Natural killer cell (primary cell): Measurements from ENCODE around the gene ZBTB44. TPM values are rescaled to one million over a fixed set of nuclear protein-coding genes. Genes with fewer than 3 reads are reported as not detected.

Experiments
- ATAC-seq, 3 donors: fragments of 150-1000 bp in 2 of 3; fragments of 200-7000 bp in 1 of 3; cut with Tn5 transposase; 1 replicate in 1 of 3; 2 replicates in 2 of 3; pipeline ENCODE4 v1.10.0; 2021; ENCODE audit warnings: mild to moderate bottlenecking in 2 of 3, moderate library complexity in 2 of 3
- DNase-seq, 2 donors: peaks; one replicate each; pipeline versions ENCODE4 v3.0.0 to v3.0.0-alpha.2; 2013 to 2021; ENCODE audit warnings: mixed read lengths in 1 of 2
- H3K27ac ChIP-seq: one replicate; pipeline ENCODE4 v1.5.1; 2013; ENCODE audit warnings: mild to moderate bottlenecking, low read length
- H3K27me3 ChIP-seq: one replicate; pipeline ENCODE4 v1.6.1; 2013; ENCODE audit warnings: low read length; ENCODE audit not compliant: control insufficient read depth, insufficient read depth
- H3K36me3 ChIP-seq: one replicate; pipeline ENCODE4 v1.6.1; 2013; ENCODE audit warnings: low read length; ENCODE audit not compliant: control insufficient read depth, insufficient read depth
- H3K4me1 ChIP-seq: one replicate; pipeline ENCODE4 v1.6.1; 2013; ENCODE audit warnings: low read length; ENCODE audit not compliant: control insufficient read depth, insufficient read depth
- H3K4me3 ChIP-seq: one replicate; pipeline ENCODE4 v1.5.1; 2013; ENCODE audit warnings: low read length
- H3K9me3 ChIP-seq: one replicate; pipeline ENCODE4 v1.6.1; 2013; ENCODE audit warnings: low read length; ENCODE audit not compliant: control insufficient read depth, insufficient read depth
- H3K27ac Mint-ChIP-seq, 2 donors: one replicate each; pipeline ENCODE4 v1.8.0; 2022; ENCODE audit warnings: mild to moderate bottlenecking in 2 of 2, mixed read lengths in 2 of 2, moderate library complexity in 1 of 2
- H3K27me3 Mint-ChIP-seq, 2 donors: one replicate each; pipeline ENCODE4 v1.8.0; 2022; ENCODE audit warnings: low read depth in 2 of 2, mixed read lengths in 2 of 2
- H3K36me3 Mint-ChIP-seq: one replicate; pipeline ENCODE4 v1.8.0; 2022; ENCODE audit warnings: mixed read lengths
- H3K4me1 Mint-ChIP-seq, 2 donors: one replicate each; pipeline ENCODE4 v1.8.0; 2022; ENCODE audit warnings: mixed read lengths in 2 of 2
- H3K4me3 Mint-ChIP-seq: one replicate; pipeline ENCODE4 v1.8.0; 2022; ENCODE audit warnings: mild to moderate bottlenecking, moderate library complexity, mixed read lengths
- H3K9me3 Mint-ChIP-seq, 2 donors: one replicate each; pipeline ENCODE4 v1.8.0; 2022; ENCODE audit warnings: mixed read lengths in 2 of 2
- WGBS: methylation state at CpG from one replicate; pipeline ENCODE4 v1.1.7; 2013; ENCODE audit warnings: missing lambda C conversion rate; ENCODE audit not compliant: insufficient coverage; 5-methylcytosine and 5-hydroxymethylcytosine counted together
- intact Hi-C: fragments of 100-400 bp; cut with micrococcal nuclease; formaldehyde crosslinking; loops from one replicate; pipeline ENCODE4 v1.14.2; 2022
- total RNA-seq, 4 donors: library from RNA; stranded (reverse); fragments of 120-200 nt in 1 of 4; gene quantifications; one replicate each; pipeline versions ENCODE4 v1.2.3 to v1.2.4, GENCODE V29; 2013 to 2022
- TF ChIP-seq, protein P1 (sequence below): fragments of 200-600 bp; IDR thresholded peaks from one replicate; pipeline ENCODE4 v1.8.0; 2022; ENCODE audit warnings: antibody characterized with exemption

Gene ZBTB44
- total RNA-seq, 3 donors from 2014 or later (not counting 1 experiment from before 2014, with no cell fraction given) = 103 to 131 (median 105) TPM

GRCh38 chr11:130181295-130182272, 133.1 kb downstream of the ZBTB44 start:
- H3K4me3 ChIP-seq = no peak overlapping the region
- no peaks in the 10 kb centered on the region for H3K36me3 ChIP-seq
- ATAC-seq (no peak), DNase-seq (no peak)
- WGBS = 67% methylated on average over 10 of the region's 11 CpGs
- no peaks in the 10 kb centered on the region for H3K27me3 ChIP-seq
- Mint-ChIP-seq H3K27me3 (peaks cover 0 to 13% of the 10 kb centered on the region in 2 donors), H3K27ac (no peak overlapping the region), H3K4me1 (no peaks in the 10 kb centered on the region), H3K36me3 (no peaks in the 10 kb centered on the region), H3K9me3 (no peaks in the 10 kb centered on the region), H3K4me3 (no peak overlapping the region)
- peaks cover 12% of the 10 kb centered on the region for H3K4me1 ChIP-seq
- TF ChIP-seq, protein P1, sequence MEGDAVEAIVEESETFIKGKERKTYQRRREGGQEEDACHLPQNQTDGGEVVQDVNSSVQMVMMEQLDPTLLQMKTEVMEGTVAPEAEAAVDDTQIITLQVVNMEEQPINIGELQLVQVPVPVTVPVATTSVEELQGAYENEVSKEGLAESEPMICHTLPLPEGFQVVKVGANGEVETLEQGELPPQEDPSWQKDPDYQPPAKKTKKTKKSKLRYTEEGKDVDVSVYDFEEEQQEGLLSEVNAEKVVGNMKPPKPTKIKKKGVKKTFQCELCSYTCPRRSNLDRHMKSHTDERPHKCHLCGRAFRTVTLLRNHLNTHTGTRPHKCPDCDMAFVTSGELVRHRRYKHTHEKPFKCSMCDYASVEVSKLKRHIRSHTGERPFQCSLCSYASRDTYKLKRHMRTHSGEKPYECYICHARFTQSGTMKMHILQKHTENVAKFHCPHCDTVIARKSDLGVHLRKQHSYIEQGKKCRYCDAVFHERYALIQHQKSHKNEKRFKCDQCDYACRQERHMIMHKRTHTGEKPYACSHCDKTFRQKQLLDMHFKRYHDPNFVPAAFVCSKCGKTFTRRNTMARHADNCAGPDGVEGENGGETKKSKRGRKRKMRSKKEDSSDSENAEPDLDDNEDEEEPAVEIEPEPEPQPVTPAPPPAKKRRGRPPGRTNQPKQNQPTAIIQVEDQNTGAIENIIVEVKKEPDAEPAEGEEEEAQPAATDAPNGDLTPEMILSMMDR = no peak
- H3K27ac ChIP-seq = peak overlapping the region; percentile 24
- no peaks in the 10 kb centered on the region for H3K9me3 ChIP-seq
- intact Hi-C loops = no loop called here

GRCh38 chr11:130180896-130181294, 133.8 kb downstream of the ZBTB44 start:
- Histone ChIP-seq H3K36me3 (no peaks in the 10 kb centered on the region), H3K4me3 (no peak overlapping the region), H3K27ac (peak overlapping the region; percentile 24), H3K4me1 (peaks cover 12% of the 10 kb centered on the region), H3K9me3 (no peaks in the 10 kb centered on the region), H3K27me3 (no peaks in the 10 kb centered on the region)
- intact Hi-C loops = no loop called here
- Mint-ChIP-seq H3K9me3 (no peaks in the 10 kb centered on the region), H3K4me1 (no peaks in the 10 kb centered on the region), H3K4me3 (no peak overlapping the region), H3K27ac (no peak overlapping the region), H3K27me3 (peaks cover 0 to 13% of the 10 kb centered on the region in 2 donors), H3K36me3 (no peaks in the 10 kb centered on the region)
- no peak for DNase-seq
- 77% methylated on average over 8 of the region's 8 CpGs for WGBS
- TF ChIP-seq, protein P1 = no peak
- no peak for ATAC-seq

- Mint-ChIP-seq H3K9me3 (no peaks in the 10 kb centered on the region), H3K27ac (no peak overlapping the region), H3K27me3 (peaks cover 0 to 13% of the 10 kb centered on the region in 2 donors), H3K4me3 (no peak overlapping the region), H3K4me1 (no peaks in the 10 kb centered on the region), H3K36me3 (no peaks in the 10 kb centered on the region)
- intact Hi-C loops = no loop called here
- peaks cover 12% of the 10 kb centered on the region for H3K4me1 ChIP-seq
- H3K4me3 ChIP-seq = no peak overlapping the region
- TF ChIP-seq, protein P1 = no peak
- 48% methylated on average over 2 of the region's 4 CpGs for WGBS
- DNase-seq (no peak), ATAC-seq (no peak)
- H3K27me3 ChIP-seq = no peaks in the 10 kb centered on the region
- no peak overlapping the region for H3K27ac ChIP-seq
- no peaks in the 10 kb centered on the region for H3K9me3 ChIP-seq
- H3K36me3 ChIP-seq = no peaks in the 10 kb centered on the region
These were observed 134.2 kb downstream of the ZBTB44 start for GRCh38 chr11:130180491-130180890.
